Neural progenitor cell (in vitro differentiated cells): ENCODE data around the gene AASDHPPT.

Source experiments
- CTCF ChIP-seq: fragments of 200-600 bp; sonication (generic); IDR thresholded peaks from 2 replicates; pipeline ENCODE4 v1.5.1; 2017; ENCODE audit warnings: antibody characterized with exemption, mild to moderate bottlenecking
- EZH2 ChIP-seq: fragments of 200-600 bp; sonication (generic); IDR thresholded peaks from 2 replicates; pipeline ENCODE4 v1.6.1; 2017; ENCODE audit warnings: antibody characterized with exemption, mild to moderate bottlenecking, moderate library complexity
- EZH2phosphoT487 ChIP-seq: fragments of 200-600 bp; sonication (generic); IDR thresholded peaks from 2 replicates; pipeline ENCODE4 v1.6.1; 2017; ENCODE audit warnings: antibody characterized with exemption

- no peak for TF ChIP-seq CTCF
- no peak for TF ChIP-seq EZH2phosphoT487
- TF ChIP-seq EZH2: no peak
These were observed 9.4 kb downstream of the AASDHPPT start for GRCh38 chr11:106086850-106087249.
